HepG2 (cell line): ENCODE measurements around the gene GFOD1. TPM values are rescaled to one million over a fixed set of nuclear protein-coding genes. Genes with fewer than 3 reads are reported as not detected.

Experiments used
- ATAC-seq: fragments of 200-7000 bp; cut with Tn5 transposase; 3 replicates; pipeline ENCODE4 v1.9.1; 2020; ENCODE audit warnings: mild to moderate bottlenecking, moderate library complexity
- BruUV-seq: library from RNA; stranded (reverse); fragments of 400-500 nt; replicated peaks from 2 replicates; lab custom pipeline; 2021; lab: Mats Ljungman, UMichigan
- CTCF ChIA-PET: fragments of 300-600 bp; formaldehyde crosslinking; extraction: SDS; loops from one replicate; lab custom pipeline; 2021; ENCODE audit warnings: low total read pairs, inconsistent platforms, low intra/inter-chr PET ratio; lab: Yijun Ruan, JAX
- POLR2A ChIA-PET: fragments of 350-600 bp; sonication (Branson Sonifier 250); formaldehyde crosslinking; loops from one replicate; lab custom pipeline; 2020; ENCODE audit warnings: antibody characterized with exemption, inconsistent platforms; lab: Yijun Ruan, JAX
- DNase-seq: peaks from one replicate; pipeline ENCODE4 v3.0.0-alpha.2; 2015; ENCODE audit warnings: low spot score
- FAIRE-seq: peaks from 3 replicates; lab custom pipeline; 2011; peaks lifted over from hg19 to GRCh38; lab: Jason Lieb, UNC
- H2AFZ ChIP-seq: one replicate; pipeline ENCODE4 v1.6.1; 2011; ENCODE audit warnings: low read length, inconsistent platforms
- H3K27ac ChIP-seq: fragments of 300-600 bp; 3 replicates; pipeline ENCODE4 v1.8.0; 2011; ENCODE audit warnings: mixed run types, mild to moderate bottlenecking, mixed read lengths, low read length, inconsistent platforms; ENCODE audit not compliant: insufficient read depth; ENCODE audit errors: extremely low read length
- H3K27me3 ChIP-seq, 2 experiments: fragments of 200-600 bp in 1 of 2; 2 replicates in 1 of 2; 3 replicates in 1 of 2; pipeline versions ENCODE4 v1.6.0 to v1.8.0; 2011; ENCODE audit warnings: low read length in 2 of 2, mild to moderate bottlenecking in 2 of 2, moderate library complexity in 2 of 2, inconsistent platforms in 1 of 2; ENCODE audit not compliant: insufficient read depth in 2 of 2, control insufficient read depth in 1 of 2
- H3K36me3 ChIP-seq, 2 experiments: fragments of 200-600 bp in 1 of 2; replicated peaks in 1 of 2; 2 replicates in 1 of 2; 3 replicates in 1 of 2; pipeline versions ENCODE4 v1.5.1 to v1.8.0; 2011; ENCODE audit warnings: low read length in 2 of 2, inconsistent platforms in 1 of 2; ENCODE audit not compliant: insufficient read depth in 2 of 2, control insufficient read depth in 1 of 2
- H3K4me1 ChIP-seq: 2 replicates; pipeline ENCODE4 v1.5.1; 2012; ENCODE audit warnings: low read length, inconsistent platforms; ENCODE audit not compliant: insufficient read depth
- H3K4me2 ChIP-seq: 2 replicates; pipeline ENCODE4 v1.6.0; 2011; ENCODE audit warnings: low read depth, low read length, inconsistent platforms
- H3K4me3 ChIP-seq, 3 experiments: fragments of 200-600 bp in 1 of 3; sonication (generic), shearing (Covaris generic) in 1 of 3; replicated peaks in 1 of 3; 2 replicates each; pipeline ENCODE4 v1.5.1; 2011 to 2016; ENCODE audit warnings: low read length in 3 of 3, inconsistent platforms in 2 of 3, low read depth in 2 of 3, mild to moderate bottlenecking in 2 of 3, control low read depth in 1 of 3, mixed read lengths in 1 of 3; ENCODE audit not compliant: insufficient read depth in 1 of 3
- H3K79me2 ChIP-seq: one replicate; pipeline ENCODE4 v1.6.1; 2011; ENCODE audit warnings: low read length, inconsistent platforms; ENCODE audit not compliant: insufficient read depth
- H3K9ac ChIP-seq: 2 replicates; pipeline ENCODE4 v1.6.0; 2011; ENCODE audit warnings: mild to moderate bottlenecking, low read depth, low read length, inconsistent platforms; ENCODE audit not compliant: insufficient read depth
- H3K9me3 ChIP-seq: 2 replicates; pipeline ENCODE4 v1.5.1; 2012; ENCODE audit warnings: mild to moderate bottlenecking, low read length
- H4K20me1 ChIP-seq: 2 replicates; pipeline ENCODE4 v1.6.0; 2011; ENCODE audit warnings: inconsistent platforms, mild to moderate bottlenecking, low read length, moderate library complexity; ENCODE audit not compliant: insufficient read depth
- BATF2 ChIP-seq: sonication (generic); formaldehyde crosslinking; IDR thresholded peaks from 2 replicates; pipeline ENCODE4 v1.8.0; 2022; ENCODE audit warnings: mild to moderate bottlenecking, missing genetic modification reagents, moderate library complexity
- BRD4 ChIP-seq: sonication (generic); formaldehyde crosslinking; IDR thresholded peaks from 2 replicates; pipeline ENCODE4 v1.4.0; 2020; ENCODE audit warnings: missing genetic modification reagents
- CAMTA2 ChIP-seq: sonication (generic); formaldehyde crosslinking; IDR thresholded peaks from 2 replicates; pipeline ENCODE4 v1.4.0; 2020; ENCODE audit warnings: mild to moderate bottlenecking, missing genetic modification reagents, borderline replicate concordance
- ESRRA ChIP-seq: sonication (generic); formaldehyde crosslinking; IDR thresholded peaks from 2 replicates; pipeline ENCODE4 v1.5.1; 2020; ENCODE audit warnings: mild to moderate bottlenecking, low read depth, missing genetic modification reagents
- IRX3 ChIP-seq: sonication (generic); formaldehyde crosslinking; IDR thresholded peaks from 2 replicates; pipeline ENCODE4 v1.8.1; 2023; ENCODE audit warnings: mild to moderate bottlenecking, low read depth, missing genetic modification reagents, borderline replicate concordance
- ISX ChIP-seq: sonication (generic); formaldehyde crosslinking; conservative IDR thresholded peaks from 2 replicates; pipeline ENCODE4 v1.5.0; 2020; ENCODE audit warnings: missing genetic modification reagents
- MAFG ChIP-seq: sonication (generic); formaldehyde crosslinking; IDR thresholded peaks from 2 replicates; pipeline ENCODE4 v1.5.1; 2020; ENCODE audit warnings: mild to moderate bottlenecking, missing genetic modification reagents
- SMARCC2 ChIP-seq: fragments of 450-650 bp; IDR thresholded peaks from 2 replicates; pipeline ENCODE4 v1.6.1; 2017; ENCODE audit warnings: antibody characterized with exemption, mild to moderate bottlenecking
- TBX2 ChIP-seq: sonication (generic); formaldehyde crosslinking; IDR thresholded peaks from 2 replicates; pipeline ENCODE4 v1.5.0; 2020; ENCODE audit warnings: missing genetic modification reagents, mild to moderate bottlenecking, borderline replicate concordance
- TCF7 ChIP-seq: sonication (generic); IDR thresholded peaks from 2 replicates; pipeline ENCODE4 v1.6.1; 2016; ENCODE audit warnings: antibody characterized with exemption, low read depth
- THAP11 ChIP-seq: IDR thresholded peaks from 2 replicates; pipeline ENCODE4 v1.6.1; 2016; ENCODE audit warnings: missing biosample characterization, missing genetic modification reagents
- ZBTB7B ChIP-seq: sonication (generic); formaldehyde crosslinking; IDR thresholded peaks from 2 replicates; pipeline ENCODE4 v1.4.0; 2020; ENCODE audit warnings: missing genetic modification reagents
- ZFP36 ChIP-seq: fragments of 150-350 bp; IDR thresholded peaks from 2 replicates; pipeline ENCODE4 v1.6.1; 2018; ENCODE audit warnings: borderline replicate concordance, low read length, low read depth; ENCODE audit not compliant: partially characterized antibody
- ZKSCAN8 ChIP-seq: IDR thresholded peaks from 2 replicates; pipeline ENCODE4 v1.6.1; 2016; ENCODE audit warnings: borderline replicate concordance, missing genetic modification reagents, missing compliant biosample characterization
- WGBS: methylation state at CpG from one replicate; pipeline ENCODE4 v1.1.6; 2017; ENCODE audit warnings: low lambda C conversion rate; 5-methylcytosine and 5-hydroxymethylcytosine counted together
- in situ Hi-C: cut with HindIII; loops from 2 replicates; pipeline ENCODE4 v1.10.0; 2017; ENCODE audit warnings: low pct_unique_long_range_greater_than_20kb; ENCODE audit not compliant: extremely low pct_ligation_motif_present
- intact Hi-C: fragments of 100-400 bp; cut with micrococcal nuclease; formaldehyde crosslinking; loops from one replicate; pipeline ENCODE4 v1.10.0; 2022; ENCODE audit not compliant: unreplicated experiment
- polyA plus RNA-seq, 8 experiments: library from polyadenylated mRNA; depleted of rRNA in 3 of 8; stranded (reverse) in 7 of 8; unstranded in 1 of 8; fragments of >200 nt; fragmentation: Illumina TruSeq in 4 of 8; extraction: Trizol in 4 of 8; gene quantifications; 2 replicates each; pipeline versions ENCODE4 v1.2.1 to v1.2.3, GENCODE V29; 2011 to 2016; ENCODE audit warnings: low read depth in 4 of 8, missing spikeins in 1 of 8, mixed read lengths in 1 of 8; ENCODE audit not compliant: insufficient read depth in 1 of 8
- total RNA-seq, 5 experiments: library from RNA; depleted of rRNA; stranded (reverse); fragments of >200 nt; fragmentation: Illumina TruSeq; extraction: Trizol; gene quantifications; 2 replicates each; pipeline ENCODE4 v1.2.3, GENCODE V29; 2016; ENCODE audit warnings: low read depth in 1 of 5
- TF ChIP-seq, protein P1 (sequence below): sonication (generic); formaldehyde crosslinking; IDR thresholded peaks from 2 replicates; pipeline ENCODE4 v1.5.1; 2020; ENCODE audit warnings: missing genetic modification reagents, mild to moderate bottlenecking, borderline replicate concordance
- TF ChIP-seq, protein P2 (sequence below): sonication (generic); formaldehyde crosslinking; IDR thresholded peaks from 2 replicates; pipeline ENCODE4 v1.9.0; 2021; ENCODE audit warnings: missing genetic modification reagents, mild to moderate bottlenecking, borderline replicate concordance

GFOD1 gene
- total and polyA plus RNA-seq, 2 of the 13 experiments (the other 11 are each of a cell fraction or from before 2014, with no cell fraction given) = 1.9 to 6.4 TPM

DNA sequence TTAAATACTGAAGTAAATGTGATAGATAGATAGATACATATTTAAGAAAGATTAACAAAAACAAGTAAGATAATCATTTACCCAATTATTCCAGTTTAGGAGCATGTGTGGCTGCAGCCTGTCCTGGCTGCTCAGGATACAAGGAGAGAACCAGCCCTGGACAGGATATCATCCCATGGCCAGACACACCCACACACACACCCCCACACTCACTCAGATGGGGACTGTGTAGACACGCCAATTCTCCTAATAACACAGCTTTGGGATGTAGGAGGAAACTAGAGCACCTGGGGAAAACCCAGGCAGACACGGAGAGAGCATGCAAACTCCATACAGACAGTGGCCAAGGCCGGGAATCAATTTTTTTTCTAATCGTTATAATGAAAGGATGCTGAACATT, 45.6 kb downstream of the GFOD1 start (continued):
- TF ChIP-seq ZFP36 (no peak), CAMTA2 (CRISPR knock-in tag) (no peak), ISX (CRISPR knock-in tag) (no peak), TBX2 (no peak), THAP11 (CRISPR knock-in tag) (no peak), MAFG (CRISPR knock-in tag) (no peak)
- TF ChIP-seq, all 625 proteins: peak for 0

GRCh38 chr6:13439644-13440043, 47.8 kb downstream of the GFOD1 start:
- no peak for DNase-seq
- TF ChIP-seq, protein P1, sequence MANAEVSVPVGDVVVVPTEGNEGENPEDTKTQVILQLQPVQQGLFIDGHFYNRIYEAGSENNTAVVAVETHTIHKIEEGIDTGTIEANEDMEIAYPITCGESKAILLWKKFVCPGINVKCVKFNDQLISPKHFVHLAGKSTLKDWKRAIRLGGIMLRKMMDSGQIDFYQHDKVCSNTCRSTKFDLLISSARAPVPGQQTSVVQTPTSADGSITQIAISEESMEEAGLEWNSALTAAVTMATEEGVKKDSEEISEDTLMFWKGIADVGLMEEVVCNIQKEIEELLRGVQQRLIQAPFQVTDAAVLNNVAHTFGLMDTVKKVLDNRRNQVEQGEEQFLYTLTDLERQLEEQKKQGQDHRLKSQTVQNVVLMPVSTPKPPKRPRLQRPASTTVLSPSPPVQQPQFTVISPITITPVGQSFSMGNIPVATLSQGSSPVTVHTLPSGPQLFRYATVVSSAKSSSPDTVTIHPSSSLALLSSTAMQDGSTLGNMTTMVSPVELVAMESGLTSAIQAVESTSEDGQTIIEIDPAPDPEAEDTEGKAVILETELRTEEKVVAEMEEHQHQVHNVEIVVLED = no peak
- TF ChIP-seq BRD4 (no peak), ESRRA (CRISPR knock-in tag) (no peak), ZKSCAN8 (CRISPR knock-in tag) (no peak), TCF7 (no peak), IRX3 (no peak), BATF2 (CRISPR knock-in tag) (no peak), ZBTB7B (CRISPR knock-in tag) (no peak), SMARCC2 (no peak)
- TF ChIP-seq, protein P2, sequence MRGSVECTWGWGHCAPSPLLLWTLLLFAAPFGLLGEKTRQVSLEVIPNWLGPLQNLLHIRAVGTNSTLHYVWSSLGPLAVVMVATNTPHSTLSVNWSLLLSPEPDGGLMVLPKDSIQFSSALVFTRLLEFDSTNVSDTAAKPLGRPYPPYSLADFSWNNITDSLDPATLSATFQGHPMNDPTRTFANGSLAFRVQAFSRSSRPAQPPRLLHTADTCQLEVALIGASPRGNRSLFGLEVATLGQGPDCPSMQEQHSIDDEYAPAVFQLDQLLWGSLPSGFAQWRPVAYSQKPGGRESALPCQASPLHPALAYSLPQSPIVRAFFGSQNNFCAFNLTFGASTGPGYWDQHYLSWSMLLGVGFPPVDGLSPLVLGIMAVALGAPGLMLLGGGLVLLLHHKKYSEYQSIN (CRISPR knock-in tag) = no peak
- TF ChIP-seq, all 625 proteins: peak for 0
- no peak overlapping the region for H3K9ac ChIP-seq
- 100% methylated on average over 1 of the region's 1 CpG for WGBS
- H3K36me3 ChIP-seq = no peaks in the 10 kb centered on the region
- no peak for ATAC-seq
- H3K4me2 ChIP-seq = no peak overlapping the region
- H3K79me2 ChIP-seq = no peaks in the 10 kb centered on the region
- H3K27ac ChIP-seq = no peak overlapping the region
- peaks cover 21% of the 10 kb centered on the region for H3K4me1 ChIP-seq
- no peak for FAIRE-seq
- in situ Hi-C loops (no loop called here), intact Hi-C loops (no loop called here)
- no peak overlapping the region for H2AFZ ChIP-seq
- ChIA-PET CTCF (no interaction called here), POLR2A (no interaction called here)
- no peaks in the 10 kb centered on the region for H4K20me1 ChIP-seq
- no peak overlapping the region for H3K4me3 ChIP-seq
- no peaks in the 10 kb centered on the region for H3K27me3 ChIP-seq
- BruUV-seq = no TSS peak
- H3K9me3 ChIP-seq = no peaks in the 10 kb centered on the region
